Coronary artery (tissue), 2 donors: Measurements from ENCODE around the gene DEXI.

Experiments used
- DNase-seq: peaks from one replicate; pipeline ENCODE4 v3.0.0-alpha.2; 2017; ENCODE audit warnings: low spot score
- H3K27ac ChIP-seq, 2 donors: fragments of 200-600 bp; sonication (generic); one replicate each; pipeline ENCODE4 v1.5.1; 2016 to 2019
- H3K4me3 ChIP-seq: fragments of 200-600 bp; sonication (generic); 2 replicates; pipeline ENCODE4 v1.5.1; 2016; ENCODE audit warnings: mild to moderate bottlenecking, moderate library complexity
- TF ChIP-seq, protein P1 (sequence below): fragments of 200-600 bp; sonication (generic); IDR thresholded peaks from one replicate; pipeline ENCODE4 v1.5.1; 2019; ENCODE audit warnings: antibody characterized with exemption

The DEXI gene

DNA sequence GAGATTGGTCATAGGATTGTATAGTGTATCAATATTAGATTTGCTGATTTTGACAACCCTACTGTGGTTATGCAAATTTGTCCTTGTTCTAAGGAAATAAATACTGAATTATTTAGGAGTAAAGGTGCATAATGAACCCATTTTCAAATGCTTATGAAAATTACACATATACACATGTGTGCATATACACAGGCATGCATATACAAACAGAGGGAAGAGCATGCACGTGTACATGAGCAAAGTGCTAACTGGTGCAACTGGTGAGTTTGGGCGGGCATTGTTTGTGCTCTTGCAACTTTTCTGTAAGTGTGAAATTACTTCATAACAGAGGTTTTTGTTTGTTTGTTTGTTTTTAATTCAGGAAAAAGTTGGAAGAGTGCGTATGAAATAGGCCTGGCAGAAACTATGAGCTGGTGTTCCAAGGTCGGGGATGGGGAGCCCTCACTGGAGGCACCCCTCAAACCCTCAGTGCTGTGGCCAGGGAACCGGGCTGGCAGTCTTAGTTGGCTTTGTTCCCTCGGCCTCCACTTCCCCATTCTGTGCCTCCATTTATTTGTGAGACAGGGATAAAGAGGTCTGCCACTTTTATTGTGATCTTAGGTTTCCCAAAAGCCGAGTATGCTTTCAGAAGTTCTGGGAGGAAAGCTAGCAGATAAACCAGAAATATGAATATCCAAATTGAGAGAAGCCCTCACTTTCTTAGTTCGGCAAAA lies 5.8 kb downstream of the DEXI start:
- no peak for DNase-seq
- Histone ChIP-seq H3K27ac (peak overlapping the region in 1 of 2 donors; percentile 59), H3K4me3 (peak overlapping the region; percentile 56)
- TF ChIP-seq, protein P1, sequence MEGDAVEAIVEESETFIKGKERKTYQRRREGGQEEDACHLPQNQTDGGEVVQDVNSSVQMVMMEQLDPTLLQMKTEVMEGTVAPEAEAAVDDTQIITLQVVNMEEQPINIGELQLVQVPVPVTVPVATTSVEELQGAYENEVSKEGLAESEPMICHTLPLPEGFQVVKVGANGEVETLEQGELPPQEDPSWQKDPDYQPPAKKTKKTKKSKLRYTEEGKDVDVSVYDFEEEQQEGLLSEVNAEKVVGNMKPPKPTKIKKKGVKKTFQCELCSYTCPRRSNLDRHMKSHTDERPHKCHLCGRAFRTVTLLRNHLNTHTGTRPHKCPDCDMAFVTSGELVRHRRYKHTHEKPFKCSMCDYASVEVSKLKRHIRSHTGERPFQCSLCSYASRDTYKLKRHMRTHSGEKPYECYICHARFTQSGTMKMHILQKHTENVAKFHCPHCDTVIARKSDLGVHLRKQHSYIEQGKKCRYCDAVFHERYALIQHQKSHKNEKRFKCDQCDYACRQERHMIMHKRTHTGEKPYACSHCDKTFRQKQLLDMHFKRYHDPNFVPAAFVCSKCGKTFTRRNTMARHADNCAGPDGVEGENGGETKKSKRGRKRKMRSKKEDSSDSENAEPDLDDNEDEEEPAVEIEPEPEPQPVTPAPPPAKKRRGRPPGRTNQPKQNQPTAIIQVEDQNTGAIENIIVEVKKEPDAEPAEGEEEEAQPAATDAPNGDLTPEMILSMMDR = no peak

DNA sequence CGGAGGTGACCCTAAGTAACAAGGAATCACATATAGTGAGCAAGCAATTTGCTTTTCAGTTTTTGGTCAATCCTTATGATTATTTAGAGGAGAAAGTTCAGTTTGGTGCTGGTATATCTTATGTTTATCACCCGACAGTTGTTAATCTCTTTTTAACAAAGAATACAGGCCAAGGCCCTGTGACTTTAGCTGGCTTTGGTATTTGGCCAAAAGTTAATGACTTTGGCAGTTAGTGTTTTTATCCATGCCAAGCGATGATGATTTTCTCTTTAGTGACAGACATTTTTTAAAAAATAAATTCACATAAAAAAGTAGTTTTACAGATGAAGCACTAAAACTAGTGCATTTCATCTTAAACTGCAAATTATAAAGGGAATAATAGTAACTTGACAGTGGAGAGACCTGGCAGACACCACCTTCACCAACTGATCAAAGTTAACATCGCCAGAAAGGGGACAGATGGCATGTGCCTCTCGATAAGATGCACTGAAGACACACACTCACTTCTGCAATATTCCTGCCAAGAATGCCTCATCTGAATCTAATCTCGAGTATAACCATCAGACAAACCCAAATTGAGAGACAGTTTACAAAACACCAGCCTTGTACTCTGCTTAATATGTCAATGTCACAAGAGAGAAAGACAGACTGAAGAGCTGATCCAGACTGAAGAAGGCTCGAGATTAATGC lies 6.9 kb downstream of the DEXI start:
- TF ChIP-seq, protein P1 = no peak
- Histone ChIP-seq H3K4me3 (no peak overlapping the region), H3K27ac (no peak overlapping the region)
- DNase-seq = no peak

DNA sequence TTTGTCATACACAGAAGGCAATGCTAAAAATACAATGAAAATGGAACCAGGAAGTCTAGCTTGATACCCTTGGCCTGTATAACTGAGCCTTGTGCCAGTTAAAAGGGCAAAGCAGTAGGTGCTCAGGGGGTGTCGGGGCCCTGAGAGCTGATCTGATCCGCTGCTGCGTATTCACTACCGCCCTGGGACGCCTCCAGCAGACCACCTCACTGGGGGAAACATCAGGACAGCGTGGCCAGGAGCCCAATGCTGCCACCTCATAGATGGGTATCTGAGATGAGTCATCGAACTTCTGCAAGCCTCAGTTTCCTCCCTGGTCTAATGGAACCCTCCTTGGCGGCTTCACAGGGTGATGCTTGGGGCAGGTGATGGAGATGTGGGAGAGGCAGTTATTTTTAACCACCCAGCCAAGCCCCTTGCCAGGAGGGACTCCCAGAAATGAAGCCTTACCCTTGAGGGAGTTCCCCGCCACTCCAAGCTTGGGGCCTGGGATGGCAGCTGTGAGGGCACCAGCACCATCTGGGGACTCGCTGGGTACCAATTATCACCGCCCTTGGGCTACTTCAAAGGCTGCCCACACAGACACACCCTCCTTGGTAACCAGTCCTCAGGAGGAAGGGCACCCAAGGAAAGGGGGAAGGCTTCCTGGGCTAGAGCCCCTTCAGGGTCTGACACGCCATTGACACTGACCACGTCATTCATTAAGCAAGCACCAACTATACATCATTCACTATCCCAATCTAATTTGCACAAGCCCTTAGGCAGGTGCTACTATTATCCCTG lies 7.8 kb downstream of the DEXI start:
- Histone ChIP-seq H3K27ac (no peak overlapping the region), H3K4me3 (no peak overlapping the region)
- TF ChIP-seq, protein P1 = no peak
- DNase-seq = no peak

DNA sequence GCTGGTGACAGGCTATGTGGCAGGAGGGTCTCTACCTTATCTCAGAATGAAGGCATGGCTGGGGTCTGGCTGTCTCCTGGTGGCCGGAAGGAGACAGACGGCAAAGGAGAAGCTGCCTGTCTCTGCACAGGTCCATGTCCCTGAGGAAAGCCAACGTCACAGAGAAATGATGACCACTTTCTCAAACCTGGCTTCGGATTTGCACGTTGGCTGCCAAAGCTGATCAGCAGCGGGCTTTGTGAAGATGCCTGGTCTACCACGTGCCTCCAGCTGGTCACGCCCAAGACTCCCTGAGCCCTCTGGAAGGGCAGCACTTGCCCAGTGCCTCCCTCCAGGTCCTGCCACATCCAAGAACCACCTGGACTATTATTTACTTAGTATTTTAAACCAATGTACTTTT lies 8.4 kb downstream of the DEXI start:
- no peak overlapping the region for H3K27ac ChIP-seq
- H3K4me3 ChIP-seq = no peak overlapping the region
- TF ChIP-seq, protein P1 = no peak
- no peak for DNase-seq

DNA sequence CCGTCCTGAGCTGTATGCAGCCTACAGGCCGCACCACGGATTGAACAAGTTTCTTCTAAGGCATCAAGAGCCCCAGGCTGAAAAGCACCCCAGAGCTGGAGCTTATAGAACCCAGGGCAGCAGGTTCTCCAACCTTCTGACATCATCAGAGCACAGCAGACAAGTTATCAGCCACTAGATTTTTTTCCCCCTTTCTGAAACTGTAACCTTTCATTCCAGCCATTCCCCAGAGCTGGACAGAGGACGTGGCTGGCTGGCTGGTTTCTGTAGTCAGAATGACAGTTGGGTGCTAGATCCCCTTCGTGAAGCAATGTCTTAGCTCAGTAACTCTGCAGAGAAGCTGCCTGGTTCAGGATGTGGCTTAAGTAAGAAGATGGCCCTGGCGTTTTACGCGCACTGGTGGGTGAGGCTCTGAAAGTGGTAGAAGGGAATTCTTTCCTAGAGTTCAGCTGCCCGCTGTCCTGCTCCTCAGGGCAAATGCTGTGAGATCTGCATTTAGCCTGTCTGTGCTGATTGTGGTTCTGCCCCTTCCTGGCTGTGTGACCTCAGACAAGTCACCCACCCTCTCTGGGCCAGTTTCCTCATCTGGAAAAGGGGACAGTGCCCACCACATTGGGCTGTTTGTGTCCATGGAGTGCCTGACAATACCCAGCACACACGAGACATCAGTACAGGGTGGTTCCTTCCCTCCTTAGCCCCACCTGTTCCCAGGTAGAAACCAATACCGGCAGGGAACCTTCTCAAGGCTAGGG lies 9.1 kb downstream of the DEXI start:
- no peak overlapping the region for H3K4me3 ChIP-seq
- peak overlapping the region in 1 of 2 donors; percentile 11 for H3K27ac ChIP-seq
- TF ChIP-seq, protein P1 = no peak
- DNase-seq = no peak

DNA sequence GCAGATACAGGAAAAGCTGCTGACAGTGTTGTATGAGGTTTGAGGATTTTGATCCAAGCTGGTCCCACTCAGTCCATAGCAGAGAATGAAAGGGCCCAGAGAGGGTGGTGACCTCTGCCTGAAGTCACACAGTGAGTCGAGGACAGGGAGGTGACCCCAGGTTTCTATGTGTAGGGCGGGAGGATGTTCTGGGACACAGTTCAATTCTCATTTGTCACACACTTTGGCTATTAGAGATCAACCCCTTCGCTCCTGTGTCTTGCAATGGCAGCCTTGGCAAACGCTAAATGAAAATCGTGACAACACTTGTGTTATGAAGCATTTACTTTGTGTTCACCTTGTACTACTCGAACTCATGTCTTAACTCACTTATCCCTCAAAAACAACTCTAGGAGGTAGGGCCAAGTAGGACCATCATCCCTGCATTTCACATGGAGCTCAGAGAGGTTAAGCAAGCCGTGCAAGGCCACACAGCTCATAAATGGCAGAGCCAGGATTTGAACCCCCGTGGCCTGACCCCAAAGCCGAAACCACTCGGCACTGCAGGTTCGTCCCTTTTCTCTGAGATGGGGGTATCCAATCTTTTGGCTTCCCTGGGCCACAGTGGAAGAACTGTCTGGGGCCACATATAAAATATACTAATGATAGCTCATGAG lies 10.2 kb downstream of the DEXI start:
- no peak for DNase-seq
- no peak overlapping the region for H3K27ac ChIP-seq
- TF ChIP-seq, protein P1 = no peak
- H3K4me3 ChIP-seq = no peak overlapping the region
